Adrenal gland (tissue), 5 donors: Measurements from ENCODE around the gene LYRM7.

ENCODE experiments used
- CTCF ChIP-seq, 6 experiments: fragments of 450-650 bp in 4 of 6; fragments of 200-600 bp in 2 of 6; sonication (generic) in 1 of 6; IDR thresholded peaks; 1 replicate in 5 of 6; 2 replicates in 1 of 6; pipeline versions ENCODE4 v1.5.1 to v1.8.0; 2016 to 2021; ENCODE audit warnings: antibody characterized with exemption in 6 of 6, mild to moderate bottlenecking in 2 of 6, moderate library complexity in 1 of 6
- POLR2A ChIP-seq, 2 donors: fragments of 450-650 bp; IDR thresholded peaks; one replicate each; pipeline ENCODE4 v1.6.1; 2017; ENCODE audit warnings: antibody characterized with exemption in 2 of 2, mild to moderate bottlenecking in 2 of 2, moderate library complexity in 1 of 2
- donor health status: DM: no; HTN: no; CAD: no.

- no peak for TF ChIP-seq CTCF (IDR thresholded peaks at IDR 0.05)
- TF ChIP-seq POLR2A (IDR thresholded peaks at IDR 0.05), result no peak
Measured at GRCh38 chr5:131167615-131168014, 3.1 kb upstream of the LYRM7 start.
